ENCODE measurements around the gene JMJD1C.

Gene JMJD1C

GRCh38 chr10:63477927-63478326 lies 12.2 kb upstream of the JMJD1C start:
- no peak for FAIRE-seq

- FAIRE-seq = no peak
Measured at GRCh38 chr10:63474488-63474887, 8.7 kb upstream of the JMJD1C start.

DNA sequence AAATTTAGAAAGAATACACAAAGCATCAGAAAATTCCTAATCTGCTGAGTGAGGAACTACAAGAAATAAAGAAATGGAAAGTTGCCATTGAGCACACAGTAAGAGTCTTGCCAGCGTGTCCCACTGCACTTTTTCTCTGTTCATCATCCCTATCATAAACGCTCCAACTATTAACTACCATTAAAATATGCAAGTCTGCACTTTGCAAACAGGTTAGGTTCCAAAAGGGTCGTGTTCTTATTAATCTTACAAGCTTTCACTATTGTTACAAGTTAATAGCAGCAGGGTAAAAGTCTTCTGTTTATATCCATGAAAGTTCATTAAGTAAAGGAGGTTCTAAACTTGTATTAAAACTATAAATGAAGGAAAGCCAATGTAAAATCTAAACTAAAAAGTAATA lies 5.2 kb upstream of the JMJD1C start:
- FAIRE-seq = no peak

- no peak for FAIRE-seq
Measured at GRCh38 chr10:63468947-63469346, 3.2 kb upstream of the JMJD1C start.

DNA sequence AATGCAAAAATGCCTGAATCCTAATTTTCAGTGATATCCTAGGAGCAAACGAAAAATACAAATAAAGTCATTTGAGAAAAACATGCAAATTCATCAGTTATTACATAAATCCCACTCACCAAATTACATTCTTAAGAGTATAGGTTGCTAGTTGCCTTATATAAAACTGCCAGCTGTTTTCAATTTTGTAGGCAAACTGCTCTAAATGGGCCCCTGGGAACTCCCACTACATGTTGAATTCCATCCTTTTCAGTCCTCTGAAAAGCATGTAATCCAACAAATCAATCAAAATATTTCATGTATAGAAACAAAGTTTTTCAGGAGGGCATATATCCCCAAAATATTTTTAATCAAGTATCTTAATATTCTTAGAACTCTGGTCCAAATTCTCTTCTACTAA lies 2.1 kb upstream of the JMJD1C start:
- FAIRE-seq = no peak

- FAIRE-seq = peak; percentile 53
Measured at GRCh38 chr10:63466144-63466935, 563 bp upstream of the JMJD1C start.

DNA sequence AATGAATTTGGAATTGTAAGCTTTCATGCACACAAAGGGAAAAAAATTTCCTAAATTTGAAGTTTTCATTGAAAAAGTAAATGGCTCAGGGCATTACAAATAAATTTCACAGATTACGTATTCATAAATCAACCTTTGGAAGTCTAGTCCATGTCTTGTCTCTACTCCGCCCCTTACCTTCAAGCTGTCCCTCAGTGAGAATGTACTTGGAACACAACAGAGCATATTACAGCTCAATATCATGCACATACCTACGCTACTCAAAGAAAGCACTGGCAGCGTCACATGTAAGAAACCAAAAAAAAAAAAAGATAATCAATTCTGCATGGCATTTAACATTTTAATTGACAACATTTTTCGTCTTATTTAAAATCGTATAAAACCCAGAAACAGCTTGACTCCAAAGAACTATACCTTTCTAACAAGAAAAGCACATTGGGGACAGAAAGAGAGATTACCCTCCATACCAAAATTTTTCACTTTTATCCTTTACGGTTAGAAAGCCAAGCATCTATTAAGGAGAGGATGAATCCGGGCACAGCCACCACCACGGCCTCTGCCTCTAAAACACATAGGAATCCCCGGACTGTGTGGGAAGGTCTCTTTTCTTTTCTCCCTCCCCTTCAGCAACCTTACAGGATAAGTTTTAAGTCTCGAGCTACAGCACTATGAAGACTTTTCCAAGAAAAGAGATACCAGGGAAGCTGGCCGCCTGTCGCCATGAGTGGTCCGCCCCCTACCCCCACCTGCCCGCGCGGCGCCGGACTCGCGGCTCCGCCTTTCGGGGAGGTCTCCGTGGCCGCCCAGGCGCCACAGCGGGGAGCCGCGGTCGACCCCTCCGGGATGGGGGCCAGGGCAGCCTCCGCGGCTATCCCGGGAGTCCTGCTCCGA lies 1.1 kb downstream of the JMJD1C start:
- FAIRE-seq = no peak

GRCh38 chr10:63462442-63462841 lies 3.3 kb downstream of the JMJD1C start:
- FAIRE-seq = no peak

DNA sequence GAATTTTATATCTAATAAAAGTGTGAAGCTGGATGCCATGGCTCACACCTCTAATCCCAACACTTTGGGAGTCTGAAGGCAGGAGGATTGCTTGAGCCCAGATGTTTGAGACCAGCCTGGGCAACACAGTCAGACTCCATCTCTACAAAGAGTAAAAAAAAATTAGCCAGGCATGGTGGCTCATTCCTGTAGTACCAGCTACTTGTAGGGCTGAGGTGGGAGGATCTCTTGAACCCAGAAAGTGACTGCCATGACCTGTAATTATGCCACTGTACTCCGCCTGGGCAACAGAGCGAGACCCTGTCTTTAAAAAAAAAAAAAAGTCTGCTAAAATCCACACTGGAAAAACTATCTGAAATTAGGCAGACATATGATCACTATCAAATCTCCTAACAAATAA lies 7.6 kb downstream of the JMJD1C start:
- no peak for FAIRE-seq

DNA sequence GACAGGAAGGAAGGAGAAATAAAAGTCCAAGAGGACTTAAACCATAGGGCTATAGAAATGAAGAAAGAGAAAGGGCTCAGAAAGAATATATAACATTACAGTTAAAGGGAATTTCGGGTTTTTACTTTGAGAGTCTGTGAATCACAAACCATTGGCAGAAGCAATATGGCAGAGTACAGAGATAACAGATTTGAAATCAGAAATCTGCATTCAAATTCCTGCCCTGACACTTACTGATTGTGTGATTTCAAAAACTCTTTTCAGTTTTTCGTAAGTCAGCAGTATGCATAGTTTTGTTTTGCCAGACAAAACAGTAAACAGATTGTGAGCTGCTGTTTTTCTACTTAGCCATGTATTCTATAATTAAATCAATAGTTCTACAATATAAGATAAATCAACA lies 8.2 kb downstream of the JMJD1C start:
- peak; percentile 37 for FAIRE-seq

- peak; percentile 29 for FAIRE-seq
Measured at GRCh38 chr10:63456437-63457210, 9.2 kb downstream of the JMJD1C start.

GRCh38 chr10:63455507-63455906 lies 10.3 kb downstream of the JMJD1C start:
- FAIRE-seq = no peak

DNA sequence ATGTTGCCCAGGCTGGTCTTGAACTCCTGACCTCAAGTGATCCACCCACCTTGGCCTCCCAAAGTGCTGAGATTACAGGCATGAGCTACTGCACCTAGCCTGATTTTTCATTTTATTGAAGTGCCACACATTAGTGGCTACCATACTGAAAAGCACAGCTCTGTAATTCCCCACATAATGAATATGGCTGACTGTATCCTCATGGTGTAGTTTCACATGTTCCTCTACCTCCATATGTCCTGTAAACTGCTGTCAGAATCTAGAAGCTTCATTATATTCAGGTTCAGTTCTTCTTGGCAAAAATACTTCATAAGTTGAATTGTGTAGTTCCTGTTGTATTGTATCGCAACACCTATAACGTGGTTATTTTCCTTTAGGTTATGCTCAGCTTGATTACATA lies 11.1 kb downstream of the JMJD1C start:
- no peak for FAIRE-seq

GRCh38 chr10:63452524-63452923 lies 13.3 kb downstream of the JMJD1C start:
- FAIRE-seq = no peak

DNA sequence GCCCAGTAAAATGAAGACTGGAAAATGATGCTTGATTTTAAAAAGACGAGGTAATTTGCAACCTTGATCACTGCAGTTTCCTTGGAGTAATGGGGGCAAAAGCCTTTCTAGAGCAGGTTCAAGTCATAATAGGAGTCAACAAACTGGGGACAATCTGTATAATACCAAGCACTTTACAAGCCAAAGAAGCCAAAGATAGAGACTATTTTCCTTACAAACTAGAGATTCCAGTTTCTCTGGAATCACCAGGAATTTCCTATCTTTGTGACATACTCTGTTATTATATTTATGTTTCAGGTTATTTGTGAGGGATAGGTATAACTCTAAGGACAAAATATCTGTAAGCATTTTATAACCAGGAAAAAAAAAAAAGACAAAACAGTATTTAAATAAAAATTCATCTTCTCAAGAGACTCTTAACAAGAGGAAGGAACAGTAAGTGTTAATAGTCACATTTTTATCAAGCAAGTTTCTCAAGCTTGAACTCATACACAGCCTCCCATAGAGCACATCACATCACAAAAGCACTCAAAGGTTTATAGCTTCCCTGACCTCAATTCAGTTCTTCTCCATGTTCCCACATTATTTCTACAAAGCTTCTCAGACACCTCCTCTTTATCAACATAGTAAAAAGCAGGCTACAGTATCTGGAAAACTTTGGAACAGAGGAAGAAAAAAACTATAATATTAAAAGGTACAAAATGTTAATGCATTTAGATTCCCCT lies 18.9 kb downstream of the JMJD1C start:
- peak; percentile 94 for FAIRE-seq

DNA sequence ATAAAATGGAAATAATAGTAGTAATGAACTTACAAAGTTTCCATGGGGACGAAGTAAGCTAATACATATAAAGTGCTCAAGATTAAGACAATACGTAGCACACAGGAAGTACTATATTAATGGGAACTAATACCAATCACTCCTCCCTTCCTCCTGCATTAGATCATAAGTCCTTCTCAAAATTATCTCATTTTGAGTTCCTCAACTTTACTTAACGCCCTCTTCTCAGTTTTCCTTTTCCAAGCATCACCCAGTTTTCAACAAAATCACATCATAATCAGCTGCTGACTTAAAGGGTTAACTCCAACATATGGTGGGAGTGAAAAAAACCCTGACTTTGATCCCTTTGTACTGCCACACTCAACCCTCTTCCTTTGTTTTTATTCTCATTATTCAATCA lies 24.4 kb downstream of the JMJD1C start:
- no peak for FAIRE-seq

DNA sequence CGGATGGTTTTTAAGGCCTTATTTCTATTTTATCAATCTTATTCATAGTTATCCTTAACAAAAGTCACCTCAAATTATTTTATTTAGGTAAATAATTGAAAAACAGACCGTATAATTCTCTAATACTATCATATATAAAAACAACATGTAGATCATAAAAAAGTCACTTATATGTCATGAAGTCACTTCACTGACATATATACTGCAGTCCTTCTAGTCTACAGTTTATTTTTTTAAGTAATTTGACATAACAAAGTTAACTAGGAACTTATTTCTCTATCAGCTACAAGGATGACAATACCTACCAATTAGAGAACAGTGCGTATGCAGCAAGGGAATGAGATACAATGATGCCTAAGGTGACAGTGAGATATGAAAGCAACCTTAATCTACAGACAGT lies 26.2 kb downstream of the JMJD1C start:
- FAIRE-seq = peak; percentile 33

- peak; percentile 93 for FAIRE-seq
Measured at GRCh38 chr10:63438506-63439498, 27.0 kb downstream of the JMJD1C start.

DNA sequence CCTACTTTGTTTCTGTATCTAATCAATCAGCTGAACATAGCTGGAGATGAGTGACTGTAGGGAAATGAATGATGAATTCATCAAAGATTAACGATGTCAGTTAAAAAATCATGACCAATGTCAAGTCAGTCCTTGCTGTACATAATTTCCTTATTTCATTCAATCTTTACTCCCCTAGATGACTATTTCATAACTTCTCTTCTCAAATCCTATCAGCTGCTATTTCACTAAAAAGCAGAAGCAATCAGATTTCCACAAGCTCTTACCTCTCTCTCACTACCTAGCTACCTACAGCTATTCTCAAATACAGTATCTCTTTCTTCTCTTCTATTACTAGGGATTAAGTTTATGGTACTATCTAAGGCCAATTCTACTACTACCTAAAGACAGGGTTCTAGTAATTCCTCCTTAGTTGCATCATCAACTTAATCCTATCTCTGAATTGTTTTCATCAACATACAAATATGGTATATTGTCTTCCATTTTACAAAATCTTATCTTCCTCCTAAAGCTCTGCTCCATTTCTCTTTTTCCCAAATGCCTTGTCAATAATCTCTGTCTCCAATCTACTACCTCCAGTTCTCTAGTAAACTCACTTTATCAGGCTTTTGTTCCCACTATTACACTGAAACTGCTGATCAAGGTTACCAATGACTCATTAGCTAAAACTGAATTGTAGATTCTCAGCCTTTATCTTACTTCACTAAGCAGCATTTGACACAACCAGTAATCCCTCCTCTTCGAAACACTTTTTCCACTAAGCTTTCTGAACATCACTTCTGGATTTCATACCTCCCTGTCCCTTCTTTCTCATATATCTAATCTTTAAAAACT lies 28.4 kb downstream of the JMJD1C start:
- FAIRE-seq = no peak

DNA sequence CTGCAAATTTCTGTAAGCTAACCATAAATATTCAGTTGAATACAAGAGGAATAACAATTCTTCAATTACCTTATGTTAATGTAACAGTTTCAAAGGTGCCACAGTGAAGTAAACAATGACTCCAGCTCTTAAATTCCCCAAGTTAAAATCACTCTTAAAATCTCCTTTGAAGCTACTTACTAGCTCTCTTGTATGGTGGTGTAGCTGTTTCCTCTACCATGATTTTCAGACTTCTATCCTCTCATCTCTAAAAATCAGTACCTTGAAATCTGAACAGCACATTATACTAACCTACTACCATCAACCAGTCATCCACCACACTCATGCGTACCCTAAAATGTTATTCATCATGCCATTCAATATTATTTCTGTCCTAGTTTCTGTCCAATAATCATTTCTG lies 29.6 kb downstream of the JMJD1C start:
- FAIRE-seq = no peak

Measured in endometrium (tissue), 2 donors.